Measurements from ENCODE around the gene CCDC171. TPM values are rescaled to one million over a fixed set of nuclear protein-coding genes. Genes with fewer than 3 reads are reported as not detected.

The CCDC171 gene
- polyA plus RNA-seq, 1 donor from 2014 or later: 9.1 TPM

DNA sequence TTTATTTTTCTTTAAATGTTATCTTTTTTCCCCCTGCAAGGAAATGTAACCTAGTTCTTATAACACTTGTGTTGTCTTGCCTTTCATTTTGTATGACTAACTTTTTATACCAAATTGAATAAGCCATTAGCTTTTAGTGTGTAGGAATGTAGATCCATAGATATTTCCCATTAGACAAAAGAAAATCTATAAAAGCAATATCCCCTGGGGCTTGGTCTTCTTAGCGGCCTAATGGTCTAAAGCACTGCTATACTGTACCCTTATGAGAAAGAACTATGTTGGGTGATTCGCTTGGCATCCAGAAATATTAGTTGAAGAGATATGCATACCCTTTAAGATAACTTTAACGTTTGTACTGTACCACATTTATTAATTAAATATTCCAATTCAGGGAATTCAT lies 289.2 kb downstream of the CCDC171 start (continued):
- TF ChIP-seq, protein P1, sequence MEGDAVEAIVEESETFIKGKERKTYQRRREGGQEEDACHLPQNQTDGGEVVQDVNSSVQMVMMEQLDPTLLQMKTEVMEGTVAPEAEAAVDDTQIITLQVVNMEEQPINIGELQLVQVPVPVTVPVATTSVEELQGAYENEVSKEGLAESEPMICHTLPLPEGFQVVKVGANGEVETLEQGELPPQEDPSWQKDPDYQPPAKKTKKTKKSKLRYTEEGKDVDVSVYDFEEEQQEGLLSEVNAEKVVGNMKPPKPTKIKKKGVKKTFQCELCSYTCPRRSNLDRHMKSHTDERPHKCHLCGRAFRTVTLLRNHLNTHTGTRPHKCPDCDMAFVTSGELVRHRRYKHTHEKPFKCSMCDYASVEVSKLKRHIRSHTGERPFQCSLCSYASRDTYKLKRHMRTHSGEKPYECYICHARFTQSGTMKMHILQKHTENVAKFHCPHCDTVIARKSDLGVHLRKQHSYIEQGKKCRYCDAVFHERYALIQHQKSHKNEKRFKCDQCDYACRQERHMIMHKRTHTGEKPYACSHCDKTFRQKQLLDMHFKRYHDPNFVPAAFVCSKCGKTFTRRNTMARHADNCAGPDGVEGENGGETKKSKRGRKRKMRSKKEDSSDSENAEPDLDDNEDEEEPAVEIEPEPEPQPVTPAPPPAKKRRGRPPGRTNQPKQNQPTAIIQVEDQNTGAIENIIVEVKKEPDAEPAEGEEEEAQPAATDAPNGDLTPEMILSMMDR (IDR thresholded peaks at IDR 0.05; ENCODE audit: poor library complexity, severe bottlenecking): no peak

GRCh38 chr9:15843316-15843715 lies 290.5 kb downstream of the CCDC171 start:
- TF ChIP-seq, protein P1 (IDR thresholded peaks at IDR 0.05; ENCODE audit: poor library complexity, severe bottlenecking): no peak
- TF ChIP-seq MXI1 (conservative IDR thresholded peaks at IDR 0.05; ENCODE audit: poor library complexity, severe bottlenecking): no peak
- no peak for TF ChIP-seq RAD21 (conservative IDR thresholded peaks at IDR 0.05)
- TF ChIP-seq SMC3 (conservative IDR thresholded peaks at IDR 0.05; ENCODE audit: poor library complexity): no peak
- no peak for TF ChIP-seq REST (IDR thresholded peaks at IDR 0.05; ENCODE audit: borderline replicate concordance)
- TF ChIP-seq TAF1 (IDR thresholded peaks at IDR 0.05; ENCODE audit: low read depth): no peak
- TF ChIP-seq EZH2 (IDR thresholded peaks at IDR 0.05; ENCODE audit: borderline replicate concordance, insufficient read depth, low read length, poor library complexity, severe bottlenecking): no peak
- Histone ChIP-seq H3K27me3 (ENCODE audit: insufficient read depth, low read depth, low read length) (no peaks in the 10 kb centered on the region), H3K4me3 (ENCODE audit: low read length) (no peak overlapping the region), H3K36me3 (ENCODE audit: insufficient read depth, low read length) (no peaks in the 10 kb centered on the region), H3F3A (ENCODE audit: insufficient read depth, low read length, poor library complexity, severe bottlenecking) (no peaks in the 10 kb centered on the region), H3K27ac (ENCODE audit: low read length) (no peak overlapping the region), H3K9me3 (ENCODE audit: low read length) (no peaks in the 10 kb centered on the region), H2AFZ (ENCODE audit: low read depth, low read length) (no peak overlapping the region), H3K79me2 (replicated peaks; ENCODE audit: insufficient read depth, low read length) (no peaks in the 10 kb centered on the region), H3K4me2 (ENCODE audit: low read length) (no peak overlapping the region), H3K9me2 (ENCODE audit: insufficient read depth, low read length) (no peaks in the 10 kb centered on the region), H3K9ac (ENCODE audit: low read length) (no peak overlapping the region), H4K20me1 (ENCODE audit: insufficient read depth) (no peaks in the 10 kb centered on the region)

- Histone ChIP-seq H2AFZ (ENCODE audit: low read depth, low read length) (no peak overlapping the region), H3K9ac (ENCODE audit: low read length) (no peak overlapping the region), H3K36me3 (ENCODE audit: insufficient read depth, low read length) (no peaks in the 10 kb centered on the region), H3F3A (ENCODE audit: insufficient read depth, low read length, poor library complexity, severe bottlenecking) (no peaks in the 10 kb centered on the region), H3K27me3 (ENCODE audit: insufficient read depth, low read depth, low read length) (no peaks in the 10 kb centered on the region), H3K27ac (ENCODE audit: low read length) (no peak overlapping the region), H3K4me3 (ENCODE audit: low read length) (no peak overlapping the region), H3K9me2 (ENCODE audit: insufficient read depth, low read length) (no peaks in the 10 kb centered on the region), H3K79me2 (replicated peaks; ENCODE audit: insufficient read depth, low read length) (no peaks in the 10 kb centered on the region), H3K4me2 (ENCODE audit: low read length) (no peak overlapping the region), H4K20me1 (ENCODE audit: insufficient read depth) (no peaks in the 10 kb centered on the region), H3K9me3 (ENCODE audit: low read length) (no peaks in the 10 kb centered on the region)
- no peak for TF ChIP-seq MXI1 (conservative IDR thresholded peaks at IDR 0.05; ENCODE audit: poor library complexity, severe bottlenecking)
- no peak for TF ChIP-seq SMC3 (conservative IDR thresholded peaks at IDR 0.05; ENCODE audit: poor library complexity)
- no peak for TF ChIP-seq EZH2 (IDR thresholded peaks at IDR 0.05; ENCODE audit: borderline replicate concordance, insufficient read depth, low read length, poor library complexity, severe bottlenecking)
- TF ChIP-seq RAD21 (conservative IDR thresholded peaks at IDR 0.05): no peak
- no peak for TF ChIP-seq TAF1 (IDR thresholded peaks at IDR 0.05; ENCODE audit: low read depth)
- TF ChIP-seq, protein P1 (IDR thresholded peaks at IDR 0.05; ENCODE audit: poor library complexity, severe bottlenecking): no peak
- no peak for TF ChIP-seq EP300 (conservative IDR thresholded peaks at IDR 0.05; ENCODE audit: poor library complexity, severe bottlenecking)
- TF ChIP-seq REST (IDR thresholded peaks at IDR 0.05; ENCODE audit: borderline replicate concordance): no peak
- no peak for TF ChIP-seq POLR2AphosphoS5 (IDR thresholded peaks at IDR 0.05)
Observed at GRCh38 chr9:15843931-15844330, 291.1 kb downstream of the CCDC171 start.
